RWPE2 (cell line): ENCODE measurements around the gene MAPRE3.

ENCODE experiments used
- ATAC-seq: fragments of 200-7000 bp; cut with Tn5 transposase; 3 replicates; pipeline ENCODE4 v1.9.1; 2021; ENCODE audit warnings: low read depth
- DNase-seq: peaks from one replicate; pipeline ENCODE4 v3.0.0-alpha.2; 2020; ENCODE audit warnings: low spot score
- H3K27ac ChIP-seq: fragments of 450-650 bp; 2 replicates; pipeline ENCODE4 v1.5.1; 2017; ENCODE audit warnings: mild to moderate bottlenecking; ENCODE audit not compliant: poor library complexity, severe bottlenecking
- H3K27me3 ChIP-seq: fragments of 250-450 bp; sonication (Bioruptor Pico); 2 replicates; pipeline ENCODE4 v1.5.1; 2021; ENCODE audit warnings: mild to moderate bottlenecking, moderate library complexity; ENCODE audit not compliant: insufficient read depth, poor library complexity, severe bottlenecking
- H3K36me3 ChIP-seq: fragments of 250-450 bp; sonication (Bioruptor Pico); 2 replicates; pipeline ENCODE4 v1.5.1; 2020; ENCODE audit warnings: low read depth, mild to moderate bottlenecking, moderate library complexity
- H3K4me1 ChIP-seq: fragments of 250-450 bp; sonication (Bioruptor Pico); 2 replicates; pipeline ENCODE4 v1.5.1; 2021; ENCODE audit warnings: mild to moderate bottlenecking, moderate library complexity; ENCODE audit not compliant: insufficient read depth, poor library complexity, severe bottlenecking
- H3K4me3 ChIP-seq: fragments of 250-450 bp; sonication (Bioruptor Pico); 2 replicates; pipeline ENCODE4 v1.5.1; 2021; ENCODE audit warnings: mild to moderate bottlenecking, moderate library complexity; ENCODE audit not compliant: severe bottlenecking
- H3K9me3 ChIP-seq: fragments of 250-450 bp; sonication (Bioruptor Pico); 2 replicates; pipeline ENCODE4 v1.5.1; 2021; ENCODE audit warnings: mild to moderate bottlenecking, moderate library complexity; ENCODE audit not compliant: severe bottlenecking
- TF ChIP-seq, protein P1 (sequence below): fragments of 450-650 bp; IDR thresholded peaks from one replicate; pipeline ENCODE4 v1.5.1; 2017; ENCODE audit warnings: mild to moderate bottlenecking, moderate library complexity; ENCODE audit not compliant: poor library complexity, severe bottlenecking

The MAPRE3 gene

DNA sequence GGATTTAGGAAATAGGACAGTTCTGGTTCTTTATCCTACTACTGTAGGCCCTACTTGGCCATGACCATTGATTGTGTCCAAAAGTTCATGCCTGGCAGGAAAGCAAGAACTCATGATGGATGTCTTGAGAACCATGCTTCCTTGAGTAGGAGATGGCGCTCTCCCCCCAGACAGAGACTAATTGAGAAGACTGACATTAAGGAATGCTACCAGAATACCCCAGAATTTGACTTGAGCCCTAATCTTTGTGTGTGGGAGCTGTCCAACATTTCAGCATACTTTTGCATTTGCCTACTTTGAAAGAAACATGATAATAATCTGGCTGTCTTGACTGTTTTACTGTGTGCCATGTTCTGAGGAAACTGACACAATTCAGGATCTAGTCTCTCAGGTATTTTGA lies 23.3 kb downstream of the MAPRE3 start:
- DNase-seq (no peak), ATAC-seq (no peak)
- TF ChIP-seq, protein P1, sequence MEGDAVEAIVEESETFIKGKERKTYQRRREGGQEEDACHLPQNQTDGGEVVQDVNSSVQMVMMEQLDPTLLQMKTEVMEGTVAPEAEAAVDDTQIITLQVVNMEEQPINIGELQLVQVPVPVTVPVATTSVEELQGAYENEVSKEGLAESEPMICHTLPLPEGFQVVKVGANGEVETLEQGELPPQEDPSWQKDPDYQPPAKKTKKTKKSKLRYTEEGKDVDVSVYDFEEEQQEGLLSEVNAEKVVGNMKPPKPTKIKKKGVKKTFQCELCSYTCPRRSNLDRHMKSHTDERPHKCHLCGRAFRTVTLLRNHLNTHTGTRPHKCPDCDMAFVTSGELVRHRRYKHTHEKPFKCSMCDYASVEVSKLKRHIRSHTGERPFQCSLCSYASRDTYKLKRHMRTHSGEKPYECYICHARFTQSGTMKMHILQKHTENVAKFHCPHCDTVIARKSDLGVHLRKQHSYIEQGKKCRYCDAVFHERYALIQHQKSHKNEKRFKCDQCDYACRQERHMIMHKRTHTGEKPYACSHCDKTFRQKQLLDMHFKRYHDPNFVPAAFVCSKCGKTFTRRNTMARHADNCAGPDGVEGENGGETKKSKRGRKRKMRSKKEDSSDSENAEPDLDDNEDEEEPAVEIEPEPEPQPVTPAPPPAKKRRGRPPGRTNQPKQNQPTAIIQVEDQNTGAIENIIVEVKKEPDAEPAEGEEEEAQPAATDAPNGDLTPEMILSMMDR = no peak
- no peaks in the 10 kb centered on the region for H3K9me3 ChIP-seq
- no peak overlapping the region for H3K4me3 ChIP-seq
- H3K27me3 ChIP-seq = no peaks in the 10 kb centered on the region
- H3K36me3 ChIP-seq = no peaks in the 10 kb centered on the region
- H3K27ac ChIP-seq = no peak overlapping the region
- no peaks in the 10 kb centered on the region for H3K4me1 ChIP-seq

DNA sequence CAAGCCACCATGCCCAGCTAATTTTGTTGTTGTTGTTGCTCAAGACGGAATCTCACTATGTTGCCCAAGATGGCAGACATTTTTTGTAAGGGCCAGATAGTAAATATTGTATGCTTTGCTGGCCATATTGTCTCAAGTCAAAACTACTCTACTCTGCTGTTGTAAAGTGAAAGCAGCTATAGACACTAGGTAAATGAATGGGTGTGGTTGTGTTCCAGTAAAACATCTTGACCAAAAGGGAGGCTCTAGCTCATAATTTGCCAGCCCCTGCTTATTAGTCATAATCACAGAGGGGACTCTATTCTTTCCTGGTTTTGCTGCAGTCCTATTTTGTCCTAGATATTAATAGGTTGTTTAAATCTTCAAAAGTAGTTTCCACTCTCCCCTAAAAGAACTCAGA lies 24.5 kb downstream of the MAPRE3 start:
- no peak overlapping the region for H3K4me3 ChIP-seq
- H3K27me3 ChIP-seq = no peaks in the 10 kb centered on the region
- TF ChIP-seq, protein P1 = no peak
- H3K27ac ChIP-seq = no peak overlapping the region
- H3K9me3 ChIP-seq = no peaks in the 10 kb centered on the region
- H3K36me3 ChIP-seq = no peaks in the 10 kb centered on the region
- DNase-seq (no peak), ATAC-seq (no peak)
- H3K4me1 ChIP-seq = no peaks in the 10 kb centered on the region

DNA sequence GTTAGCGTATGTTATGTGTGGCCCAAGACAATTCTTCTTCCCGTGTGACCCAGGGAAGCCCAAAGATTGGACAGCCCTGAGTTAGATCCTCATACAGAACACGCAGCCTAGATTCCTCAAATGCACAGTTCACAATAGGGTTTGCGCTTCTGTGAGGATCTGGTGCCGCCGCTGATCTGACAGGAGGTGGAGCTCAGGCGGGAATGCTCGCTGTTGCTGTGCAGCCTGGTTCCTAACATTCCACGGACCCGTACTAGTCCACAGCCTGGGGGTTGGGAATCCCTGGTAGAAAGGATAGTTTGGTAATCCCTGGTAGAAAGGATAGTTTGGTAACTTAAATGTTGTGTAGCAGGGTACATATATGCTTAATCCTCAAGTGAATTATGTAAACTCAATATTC lies 27.0 kb downstream of the MAPRE3 start:
- H3K4me1 ChIP-seq = no peaks in the 10 kb centered on the region
- H3K27me3 ChIP-seq = no peaks in the 10 kb centered on the region
- no peaks in the 10 kb centered on the region for H3K36me3 ChIP-seq
- H3K4me3 ChIP-seq = no peak overlapping the region
- no peaks in the 10 kb centered on the region for H3K9me3 ChIP-seq
- H3K27ac ChIP-seq = no peak overlapping the region
- ATAC-seq (no peak), DNase-seq (no peak)
- TF ChIP-seq, protein P1 = no peak

DNA sequence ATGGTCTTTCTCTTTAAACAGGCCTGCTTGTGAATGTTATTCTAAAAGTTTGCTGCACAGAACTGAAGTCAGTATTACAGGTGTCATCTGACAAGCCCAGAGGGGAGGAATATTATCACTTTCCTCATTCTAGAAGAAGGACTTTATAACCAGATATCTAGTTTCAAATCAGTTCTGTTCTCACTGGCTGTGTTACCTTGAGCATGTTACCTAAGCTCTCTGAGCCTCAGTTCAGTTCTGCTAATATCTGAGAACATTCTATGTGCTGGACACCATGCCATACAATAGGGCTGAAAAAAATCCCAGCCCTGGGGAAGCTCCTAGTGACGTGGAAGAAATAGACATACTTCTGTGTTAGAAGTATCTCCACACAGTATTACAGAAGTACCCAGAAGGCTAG lies 27.9 kb downstream of the MAPRE3 start:
- H3K27ac ChIP-seq = no peak overlapping the region
- no peak for ATAC-seq
- H3K36me3 ChIP-seq = no peaks in the 10 kb centered on the region

DNA sequence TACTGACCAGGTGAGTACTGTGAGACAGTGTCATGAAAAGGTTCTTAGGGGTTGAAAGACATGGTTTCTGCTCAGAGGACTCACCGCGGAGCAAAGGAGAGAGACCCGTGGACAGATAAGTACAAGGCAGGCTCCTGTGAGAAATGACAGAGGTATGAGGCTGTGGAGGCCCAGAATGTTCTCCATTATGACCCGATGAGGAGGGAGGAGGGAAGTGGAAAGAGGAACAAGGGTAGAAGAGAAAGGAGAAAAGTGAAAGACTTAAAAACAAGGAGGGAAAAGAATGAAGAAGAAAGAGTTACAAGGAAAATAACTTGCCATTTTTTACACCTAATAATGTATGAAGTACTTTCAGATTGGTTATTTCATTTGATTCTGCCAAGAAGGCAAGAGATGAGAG lies 29.8 kb downstream of the MAPRE3 start:
- H3K27ac ChIP-seq = no peak overlapping the region
- H3K4me1 ChIP-seq = no peaks in the 10 kb centered on the region
- H3K9me3 ChIP-seq = no peaks in the 10 kb centered on the region
- ATAC-seq (no peak), DNase-seq (no peak)
- no peaks in the 10 kb centered on the region for H3K36me3 ChIP-seq
- H3K27me3 ChIP-seq = no peaks in the 10 kb centered on the region
- H3K4me3 ChIP-seq = no peak overlapping the region
- TF ChIP-seq, protein P1 = no peak

More for the DNA sequence above, 27.9 kb downstream of the MAPRE3 start:
- Histone ChIP-seq H3K9me3 (no peaks in the 10 kb centered on the region), H3K27me3 (no peaks in the 10 kb centered on the region), H3K4me3 (no peak overlapping the region), H3K4me1 (no peaks in the 10 kb centered on the region)
- DNase-seq = no peak
- TF ChIP-seq, protein P1 = no peak
